Thoracic aorta (tissue), 2 donors: ENCODE results near the gene SNAPIN. TPM values are rescaled to one million over a fixed set of nuclear protein-coding genes. Genes with fewer than 3 reads are reported as not detected.

ENCODE experiments used
- ATAC-seq: fragments of 150-250 bp; one replicate; pipeline ENCODE4 v1.8.0; 2017; ENCODE audit warnings: low read depth; ENCODE audit not compliant: insufficient number of reproducible peaks, low FRiP score
- DNase-seq: peaks from one replicate; pipeline ENCODE4 v3.0.0-alpha.2; 2020; ENCODE audit warnings: low spot score
- H3K27ac ChIP-seq, 2 donors: fragments of 200-600 bp; sonication (generic); 1 replicate in 1 of 2; 2 replicates in 1 of 2; pipeline ENCODE4 v1.5.1; 2016; ENCODE audit warnings: mild to moderate bottlenecking in 2 of 2, moderate library complexity in 2 of 2
- H3K27me3 ChIP-seq: fragments of 200-600 bp; sonication (generic); replicated peaks from 2 replicates; pipeline ENCODE4 v1.6.0; 2016; ENCODE audit warnings: mild to moderate bottlenecking; ENCODE audit not compliant: insufficient read depth
- H3K36me3 ChIP-seq: fragments of 200-600 bp; sonication (generic); one replicate; pipeline ENCODE4 v1.5.1; 2016
- H3K4me1 ChIP-seq, 2 donors: fragments of 200-600 bp; sonication (generic); 1 replicate in 1 of 2; 2 replicates in 1 of 2; pipeline versions ENCODE4 v1.5.1 to v1.6.0; 2016; ENCODE audit warnings: low read depth in 2 of 2, mild to moderate bottlenecking in 1 of 2; ENCODE audit not compliant: control insufficient read depth in 1 of 2
- H3K4me3 ChIP-seq: fragments of 200-600 bp; sonication (generic); 2 replicates; pipeline ENCODE4 v1.5.1; 2016; ENCODE audit warnings: mild to moderate bottlenecking
- H3K9me3 ChIP-seq: fragments of 200-600 bp; sonication (generic); 2 replicates; pipeline ENCODE4 v1.5.1; 2016
- CTCF ChIP-seq: fragments of 200-600 bp; sonication (generic); IDR thresholded peaks from one replicate; pipeline ENCODE4 v1.5.1; 2019; ENCODE audit warnings: antibody characterized with exemption
- total RNA-seq, 2 donors: library from RNA; depleted of rRNA; stranded (reverse); fragments of >200 nt; gene quantifications; one replicate each; pipeline versions ENCODE4 v1.1.0 to v1.2.3, GENCODE V29; 2016

The SNAPIN gene
- total RNA-seq, 2 donors from 2014 or later: 37.9 to 41.6 TPM

- H3K4me3 ChIP-seq: no peak overlapping the region
- DNase-seq: no peak
Measured at GRCh38 chr1:153614906-153615305, 43.6 kb upstream of the SNAPIN start.

GRCh38 chr1:153615406-153615805, 43.1 kb upstream of the SNAPIN start:
- Histone ChIP-seq H3K4me1 (peaks cover 4 to 18% of the 10 kb centered on the region in 2 donors), H3K36me3 (no peaks in the 10 kb centered on the region), H3K9me3 (no peaks in the 10 kb centered on the region), H3K27me3 (no peaks in the 10 kb centered on the region), H3K4me3 (no peak overlapping the region), H3K27ac (no peak overlapping the region)
- DNase-seq: no peak
- ATAC-seq: no peak
- no peak for TF ChIP-seq CTCF

More at GRCh38 chr1:153614906-153615305, 43.6 kb upstream of the SNAPIN start:
- ATAC-seq: no peak
- Histone ChIP-seq H3K27ac (no peak overlapping the region), H3K9me3 (no peaks in the 10 kb centered on the region), H3K27me3 (no peaks in the 10 kb centered on the region), H3K36me3 (no peaks in the 10 kb centered on the region), H3K4me1 (peaks cover 9 to 23% of the 10 kb centered on the region in 2 donors)
- no peak for TF ChIP-seq CTCF

DNA sequence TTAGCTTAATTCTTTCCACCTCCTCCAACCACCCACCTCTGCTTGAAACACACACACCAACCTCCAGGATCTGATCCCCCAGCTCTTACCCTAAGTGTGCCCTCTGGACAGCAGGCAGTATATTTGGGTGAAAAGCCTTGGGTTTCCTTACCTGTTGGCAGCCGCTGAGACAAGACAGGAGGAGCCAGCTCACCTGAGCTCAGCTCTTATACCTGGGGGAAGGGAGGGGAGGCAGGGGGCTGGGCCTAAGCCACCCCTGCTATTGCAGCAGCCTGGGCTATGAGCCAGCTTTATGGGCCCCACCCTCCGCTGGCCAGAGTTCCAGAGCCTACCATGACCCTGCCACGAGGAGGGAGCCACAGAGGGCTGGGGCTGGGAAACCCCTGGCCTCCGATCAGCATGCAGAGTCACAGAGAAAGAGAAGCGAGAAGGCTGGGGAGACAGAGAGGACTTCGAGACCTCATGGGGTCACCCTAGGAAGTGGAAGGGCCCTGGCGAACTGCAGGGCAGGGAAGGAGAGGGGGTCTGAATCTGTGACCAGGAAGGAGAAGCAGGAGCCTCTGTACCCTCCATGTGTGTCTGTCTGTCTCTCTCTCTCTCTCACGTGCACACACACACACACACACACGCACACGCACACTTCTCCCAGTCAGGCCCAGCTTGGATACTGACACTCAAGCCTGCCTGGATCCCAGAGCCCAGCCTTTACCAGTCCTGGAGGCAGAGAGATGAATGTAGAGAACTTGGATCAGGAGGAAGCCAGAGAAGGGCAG, 42.2 kb upstream of the SNAPIN start, which contains the start of gene S100A14:
Gene S100A14, minus strand, starts transcription at position 182 of the 773 bp plus-strand sequence. CDS start 467 bp downstream, outside the sequence.
- TF ChIP-seq CTCF: no peak
- peaks cover 0 to 11% of the 10 kb centered on the region in 2 donors for H3K4me1 ChIP-seq
- no peak within 1 kb of the TSS for H3K4me3 ChIP-seq
- no peaks in the 10 kb centered on the region for H3K9me3 ChIP-seq
- ATAC-seq (no peak), DNase-seq (no peak)
- H3K27me3 ChIP-seq: no peaks in the 10 kb centered on the region
- no peaks in the 10 kb centered on the region for H3K36me3 ChIP-seq
- no peak within 1 kb of the TSS for H3K27ac ChIP-seq

GRCh38 chr1:153616917-153617311, 41.6 kb upstream of the SNAPIN start:
- Histone ChIP-seq H3K27me3 (no peaks in the 10 kb centered on the region), H3K36me3 (no peaks in the 10 kb centered on the region), H3K4me1 (peaks cover 0 to 5% of the 10 kb centered on the region in 2 donors), H3K27ac (no peak overlapping the region), H3K4me3 (no peak overlapping the region), H3K9me3 (no peaks in the 10 kb centered on the region)
- ATAC-seq (no peak), DNase-seq (no peak)
- TF ChIP-seq CTCF: no peak

DNA sequence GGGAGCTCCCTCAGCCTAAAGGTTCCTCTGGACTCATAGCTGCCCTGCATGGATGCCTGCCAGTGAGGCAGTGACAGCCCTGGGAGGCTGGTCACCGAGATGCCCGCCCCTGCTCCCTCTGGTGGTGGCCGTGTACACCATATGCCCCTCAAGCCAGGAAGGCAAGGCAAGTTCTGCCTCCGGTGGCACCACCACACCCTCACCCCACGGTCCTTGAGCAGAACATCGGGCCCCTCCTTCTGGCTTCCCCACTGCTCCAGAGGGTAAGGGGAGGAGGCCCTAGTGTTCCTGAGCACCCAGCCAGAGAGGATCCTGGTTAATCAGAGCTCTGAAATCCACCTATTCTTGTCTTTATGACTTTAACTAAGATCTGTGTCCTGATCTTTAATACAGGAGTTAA, 40.8 kb upstream of the SNAPIN start:
- no peak for ATAC-seq

More for the DNA sequence above, 40.8 kb upstream of the SNAPIN start:
- no peak for TF ChIP-seq CTCF
- H3K9me3 ChIP-seq: no peaks in the 10 kb centered on the region
- H3K4me3 ChIP-seq: no peak overlapping the region
- no peaks in the 10 kb centered on the region for H3K27me3 ChIP-seq
- no peaks in the 10 kb centered on the region for H3K36me3 ChIP-seq
- H3K4me1 ChIP-seq: peaks cover 0 to 5% of the 10 kb centered on the region in 2 donors
- DNase-seq: no peak
- H3K27ac ChIP-seq: no peak overlapping the region
